NCI-H1092 (cell line): ENCODE measurements around the gene TYSND1.
"Not testable (repeated sequence)": the region's sequence is repeated elsewhere in the genome, so short reads cannot be mapped to it uniquely, and the experiment has no call there.

Source experiments
- DNase-seq: peaks from one replicate; lab custom pipeline; 2025; lab: John Stamatoyannopoulos, UW

Gene TYSND1

DNA sequence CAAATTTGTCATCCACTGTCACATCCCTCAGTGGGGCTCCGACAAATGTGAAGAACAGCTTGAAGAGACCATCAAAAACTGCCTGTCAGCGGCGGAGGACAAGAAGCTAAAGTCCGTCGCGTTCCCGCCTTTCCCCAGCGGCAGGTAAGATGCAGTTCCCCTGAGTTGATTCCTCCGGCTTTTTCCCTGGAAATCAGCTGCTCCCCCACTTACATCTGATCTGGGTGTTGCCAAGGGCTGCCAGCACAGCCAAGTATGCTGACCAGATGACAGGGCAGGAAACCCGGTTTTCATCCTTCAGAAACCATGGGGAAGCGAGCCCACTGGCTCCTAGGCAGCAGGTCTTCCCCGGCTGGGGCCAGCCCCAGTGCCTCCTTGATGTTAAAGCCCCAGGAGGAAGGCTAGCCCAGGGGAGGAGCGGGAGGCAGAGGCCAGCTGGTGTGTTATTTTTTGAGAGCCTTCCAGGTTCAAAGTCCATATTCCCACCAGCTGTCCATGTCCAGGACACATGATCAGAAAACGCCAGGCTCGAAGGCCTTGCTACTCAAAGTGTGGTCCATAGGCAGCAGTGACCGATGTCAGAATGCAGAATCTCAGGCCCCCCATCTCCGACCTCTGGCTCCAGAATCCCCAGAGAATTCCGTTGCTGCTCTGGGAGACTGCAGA, 37.3 kb downstream of the TYSND1 start:
- no peak for DNase-seq

DNA sequence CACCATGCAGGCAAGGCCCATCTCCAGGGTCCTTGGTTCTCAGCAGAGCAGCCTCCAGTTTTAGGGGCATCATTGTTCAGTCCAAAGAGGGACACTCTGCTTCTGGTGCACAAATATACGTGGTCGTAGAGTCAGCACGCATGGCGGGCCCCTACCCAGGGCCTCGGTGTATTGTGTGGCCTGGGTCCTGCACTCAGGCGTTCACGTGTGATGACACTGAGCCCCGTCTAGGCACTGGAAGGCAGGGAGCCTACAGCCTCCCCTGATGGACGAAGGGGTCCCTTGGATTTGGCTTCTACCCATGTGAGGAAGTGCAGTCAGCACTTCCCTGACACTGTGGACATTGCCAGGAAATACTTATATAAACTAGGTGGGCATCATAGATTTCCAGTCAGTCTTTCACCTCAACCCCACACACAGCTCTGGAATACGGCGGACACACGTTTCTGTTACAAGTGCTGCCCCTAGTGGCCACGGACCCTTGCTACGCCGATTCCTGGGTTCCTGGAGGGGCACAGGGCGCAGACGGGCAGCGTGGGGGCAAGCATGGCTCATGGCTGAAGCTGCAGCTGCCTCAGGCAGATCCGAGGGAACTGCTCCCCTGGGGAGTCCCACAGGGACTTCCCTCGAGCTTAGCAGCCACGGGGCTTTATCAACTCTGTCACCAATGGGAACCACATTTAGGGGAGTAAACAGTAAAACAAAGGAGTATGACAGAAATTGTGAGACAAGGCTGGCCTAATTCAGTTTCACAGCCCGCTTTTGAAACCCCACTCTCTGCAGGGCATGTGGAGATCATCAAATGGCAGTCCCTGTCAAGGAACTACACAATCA, 39.3 kb downstream of the TYSND1 start:
- DNase-seq = no peak

- DNase-seq = no peak
These were observed 44.8 kb downstream of the TYSND1 start for GRCh38 chr10:70101668-70102067.

GRCh38 chr10:70101068-70101562, 45.4 kb downstream of the TYSND1 start:
- DNase-seq = not testable (repeated sequence)

DNA sequence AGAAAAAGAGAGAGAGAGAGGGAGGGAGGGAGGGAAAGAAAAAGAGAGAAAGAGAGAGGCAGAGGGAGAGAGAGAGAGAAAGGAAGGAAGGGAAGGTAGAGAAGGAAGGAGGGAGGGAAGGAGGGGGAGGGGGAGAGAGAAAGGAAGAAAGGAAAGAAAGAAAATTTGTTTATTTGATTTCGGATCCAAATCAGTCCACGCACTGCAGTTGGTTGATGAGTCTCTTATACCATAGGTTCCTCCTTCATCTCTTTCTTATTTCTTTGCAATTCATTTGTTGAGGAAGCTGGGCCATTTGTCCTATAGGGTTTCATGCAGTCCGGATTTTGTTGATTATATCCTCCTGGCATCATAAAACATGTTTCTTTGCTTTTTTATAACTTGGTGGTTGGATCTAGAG, 48.2 kb downstream of the TYSND1 start:
- DNase-seq = no peak

GRCh38 chr10:70097459-70097858, 49.0 kb downstream of the TYSND1 start:
- no peak for DNase-seq

DNA sequence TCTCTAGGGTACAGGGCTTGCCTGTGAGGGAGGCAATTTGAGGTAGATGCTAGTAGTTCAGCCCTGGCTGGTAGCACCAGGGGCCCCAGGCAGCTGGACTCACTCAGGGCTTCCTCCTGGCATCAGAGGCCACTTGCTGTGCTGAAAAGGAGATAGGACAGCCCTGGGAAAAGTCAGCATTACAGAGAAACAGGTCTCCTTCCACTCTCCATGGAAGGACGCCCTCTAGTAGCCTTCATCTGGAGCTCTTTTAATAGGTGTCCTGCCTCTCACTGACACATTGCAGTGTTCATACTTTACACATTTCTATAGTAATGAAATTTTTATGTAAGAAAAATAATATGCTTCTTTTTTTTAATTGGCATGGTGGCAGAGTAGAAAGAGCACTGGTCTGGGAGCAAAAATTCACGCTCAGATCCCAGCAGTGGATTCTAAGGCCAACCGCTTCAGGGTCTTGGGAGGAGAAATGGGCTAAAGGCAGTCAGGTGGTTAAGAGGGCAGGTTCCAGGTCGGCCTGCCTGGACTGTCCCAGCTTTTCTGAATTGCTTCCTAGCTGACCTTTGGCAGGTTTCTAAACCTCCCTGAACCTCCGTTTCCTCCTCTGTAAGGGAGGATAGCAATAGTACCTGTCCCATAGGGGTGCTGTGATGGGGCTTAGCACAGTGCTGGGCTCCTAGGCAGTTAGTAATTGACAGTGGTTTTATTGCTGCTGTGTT, 49.6 kb downstream of the TYSND1 start:
- DNase-seq = no peak

GRCh38 chr10:70096016-70096704, 50.3 kb downstream of the TYSND1 start:
- no peak for DNase-seq

- no peak for DNase-seq
These were observed 52.2 kb downstream of the TYSND1 start for GRCh38 chr10:70094250-70094649.

- DNase-seq = no peak
These were observed 53.1 kb downstream of the TYSND1 start for GRCh38 chr10:70093335-70093944.

DNA sequence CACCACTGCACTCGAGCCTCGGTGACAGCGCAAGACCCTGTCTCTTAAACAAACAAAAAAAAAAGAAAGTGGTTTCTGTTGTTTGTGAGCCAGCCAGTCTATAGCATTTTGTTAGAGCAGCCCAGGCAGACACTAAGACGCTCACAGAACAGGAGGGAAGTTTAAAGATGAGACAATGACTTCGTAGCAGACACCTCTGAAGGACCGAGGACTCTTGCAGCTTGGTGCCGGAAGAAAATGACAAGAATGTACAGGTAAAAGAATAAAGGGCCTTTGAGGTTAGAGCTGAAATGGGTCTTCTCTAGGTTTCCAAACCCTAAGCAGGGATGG, 54.1 kb downstream of the TYSND1 start:
- no peak for DNase-seq

DNA sequence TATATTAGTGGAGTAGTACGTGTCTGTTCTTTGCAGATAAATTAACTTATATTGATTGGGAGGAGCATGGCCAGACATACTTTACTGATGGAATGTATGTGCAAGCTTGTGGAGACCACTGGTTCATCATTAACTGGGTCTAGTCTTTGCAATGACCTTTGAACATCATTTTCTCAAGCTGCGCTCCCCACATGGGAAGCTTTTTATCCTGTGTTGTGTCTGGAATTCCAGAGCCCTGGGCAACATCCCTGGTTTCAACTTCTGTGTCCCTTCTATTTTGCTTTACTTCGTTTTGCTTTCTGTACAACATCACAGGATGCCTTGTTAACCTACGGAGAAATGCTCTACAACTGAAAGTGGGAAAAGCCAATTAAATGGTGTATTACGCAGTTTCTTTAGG, 55.5 kb downstream of the TYSND1 start:
- DNase-seq = no peak

DNA sequence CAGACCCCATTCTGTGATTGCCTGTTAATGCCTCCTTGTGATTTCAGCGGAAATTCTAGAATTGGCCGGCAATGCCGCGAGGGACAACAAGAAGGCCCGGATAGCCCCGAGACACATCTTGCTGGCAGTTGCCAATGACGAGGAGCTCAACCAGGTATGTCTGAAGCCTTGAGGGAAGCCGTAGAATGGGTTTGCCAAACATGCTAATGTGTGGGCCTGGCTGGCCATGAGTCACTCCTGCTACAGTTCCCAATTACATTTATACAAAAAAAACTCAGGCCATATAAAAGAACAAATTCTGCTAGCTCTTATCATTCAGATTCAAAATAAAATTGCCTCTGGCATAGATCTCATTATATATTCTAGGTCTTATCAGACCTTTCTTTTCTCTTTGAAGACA, 56.5 kb downstream of the TYSND1 start:
- no peak for DNase-seq

- DNase-seq = no peak
These were observed 58.2 kb downstream of the TYSND1 start for GRCh38 chr10:70088308-70088698.
